SH-SY5Y (cell line): Measurements from ENCODE around the gene RBM33.

ENCODE experiments used
- GATA2 ChIP-seq: IDR thresholded peaks from 2 replicates; pipeline ENCODE4 v1.6.1; 2011; ENCODE audit warnings: mild to moderate bottlenecking, low read depth, low read length
- GATA3 ChIP-seq: IDR thresholded peaks from 2 replicates; pipeline ENCODE4 v1.6.1; 2011; ENCODE audit warnings: low read depth, mild to moderate bottlenecking, low read length, moderate library complexity

- TF ChIP-seq GATA2 = no peak
- no peak for TF ChIP-seq GATA3
Observed at GRCh38 chr7:155765458-155765857, 121.0 kb downstream of the RBM33 start.
